HG03025 (cell line): Measurements from ENCODE around the gene ZFPM1.

Experiments
- ATAC-seq: cut with Tn5 transposase; IDR thresholded peaks from one replicate; pipeline ENCODE4 v1.9.1; 2021; ENCODE audit warnings: mild to moderate bottlenecking, moderate library complexity; ENCODE audit not compliant: unreplicated experiment, low FRiP score

ZFPM1 gene

GRCh38 chr16:88495268-88495772 lies 42.2 kb downstream of the ZFPM1 start:
- ATAC-seq = no peak

GRCh38 chr16:88497561-88498462 lies 44.7 kb downstream of the ZFPM1 start:
- ATAC-seq = no peak

- no peak for ATAC-seq
Measured at GRCh38 chr16:88498576-88499208, 45.6 kb downstream of the ZFPM1 start.

- no peak for ATAC-seq
Measured at GRCh38 chr16:88499292-88499691, 46.2 kb downstream of the ZFPM1 start.

GRCh38 chr16:88499836-88500251 lies 46.8 kb downstream of the ZFPM1 start:
- no peak for ATAC-seq

- ATAC-seq = no peak
Measured at GRCh38 chr16:88500255-88500661, 47.2 kb downstream of the ZFPM1 start.

GRCh38 chr16:88502371-88502770 lies 49.3 kb downstream of the ZFPM1 start:
- ATAC-seq = no peak

GRCh38 chr16:88502776-88503280 lies 49.7 kb downstream of the ZFPM1 start:
- no peak for ATAC-seq

- no peak for ATAC-seq
Measured at GRCh38 chr16:88503374-88503770, 50.3 kb downstream of the ZFPM1 start.

GRCh38 chr16:88503771-88504488 lies 50.9 kb downstream of the ZFPM1 start:
- no peak for ATAC-seq

GRCh38 chr16:88504489-88505404 lies 51.7 kb downstream of the ZFPM1 start:
- no peak for ATAC-seq

GRCh38 chr16:88505405-88506082 lies 52.5 kb downstream of the ZFPM1 start:
- no peak for ATAC-seq

GRCh38 chr16:88506723-88507122 lies 53.6 kb downstream of the ZFPM1 start:
- no peak for ATAC-seq

- ATAC-seq = no peak
Measured at GRCh38 chr16:88507231-88507743, 54.2 kb downstream of the ZFPM1 start.

- ATAC-seq = no peak
Measured at GRCh38 chr16:88508376-88508867, 55.3 kb downstream of the ZFPM1 start.

- ATAC-seq = no peak
Measured at GRCh38 chr16:88508868-88509748, 56.0 kb downstream of the ZFPM1 start.

- ATAC-seq = no peak
Measured at GRCh38 chr16:88509749-88510069, 56.6 kb downstream of the ZFPM1 start.
